ENCODE results near the gene OR10G4. TPM values are rescaled to one million over a fixed set of nuclear protein-coding genes. Genes with fewer than 3 reads are reported as not detected.

The OR10G4 gene
- total and polyA plus RNA-seq, 10 of the 15 experiments (the other 5 are each of a cell fraction or from before 2014, with no cell fraction given), result not detected

DNA sequence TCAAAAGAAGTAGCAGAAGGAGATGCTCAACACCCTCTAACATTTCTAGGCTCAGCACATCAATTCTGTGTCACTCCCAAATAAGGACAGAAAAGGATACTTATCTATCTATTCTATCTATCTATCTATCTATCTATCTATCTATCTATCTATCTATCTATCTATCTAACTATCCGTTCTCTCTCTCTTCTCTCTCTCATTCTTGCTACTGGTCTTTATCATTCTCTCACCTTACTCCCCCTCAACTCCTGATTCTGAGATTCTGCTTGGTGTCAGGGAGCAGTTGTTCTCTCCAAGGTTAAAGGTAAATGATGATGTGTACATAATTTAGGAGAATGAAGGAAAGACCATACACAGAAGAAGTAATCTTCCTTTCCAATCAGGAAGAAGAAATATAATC lies 17.7 kb upstream of the OR10G4 start, which contains the start of gene OR10G6:
OR10G6 (minus strand) TSS at position 43 of the 400 bp plus-strand sequence; CDS start at position 43, 0 bp downstream.
- H2AFZ ChIP-seq (ENCODE audit: control insufficient read depth, low read depth, low read length), result no peak within 1 kb of the TSS
- no peaks in the 10 kb centered on the region for H4K20me1 ChIP-seq (ENCODE audit: control insufficient read depth, insufficient read depth)
- no peak within 1 kb of the TSS for H3K4me3 ChIP-seq
- no peaks in the 10 kb centered on the region for H3K36me3 ChIP-seq (ENCODE audit: control insufficient read depth in 2 of 2, insufficient read depth in 2 of 2, low read length in 1 of 2)
- WGBS (ENCODE audit: insufficient coverage, insufficient replicate concordance, low lambda C conversion rate, missing lambda C conversion rate), result 0% methylated on average over 1 of the region's 1 CpG
- ATAC-seq (no peak), FAIRE-seq (no peak), DNase-seq (ENCODE audit: low read depth, low spot score) (no peak)
- H3K4me2 ChIP-seq (ENCODE audit: control insufficient read depth, insufficient read depth), result no peak within 1 kb of the TSS
- no peak within 1 kb of the TSS for H3K9ac ChIP-seq (ENCODE audit: control insufficient read depth, insufficient read depth, low read length)
- ChIA-PET CTCF (no interaction called here), POLR2A (no interaction called here), SMC1A (ENCODE audit: uncharacterized antibody, unreplicated experiment) (interaction anchor here (0.6 kb wide), 1 partner anchor 526 kb away, joined by 5 read pairs; no protein-coding TSS in a partner anchor), RAD21 (ENCODE audit: unreplicated experiment) (no interaction called here)
- H3K27ac ChIP-seq (ENCODE audit: control insufficient read depth, insufficient read depth), result no peak within 1 kb of the TSS
- no TSS peak for BruUV-seq (replicated peaks)
- no peaks in the 10 kb centered on the region for H3K79me2 ChIP-seq (ENCODE audit: control insufficient read depth, insufficient read depth, low read length)
- H3K27me3 ChIP-seq (replicated peaks in 1 of 2; ENCODE audit: control insufficient read depth in 2 of 2, insufficient read depth in 2 of 2, low read length in 1 of 2), result no peaks in the 10 kb centered on the region; a peak in 1 of 4 replicates
- TF ChIP-seq SP1 (IDR thresholded peaks at IDR 0.05; ENCODE audit: low read depth, low read length) (no peak), RUNX3 (IDR thresholded peaks at IDR 0.05; ENCODE audit: low read length) (no peak), ZBED1 (IDR thresholded peaks at IDR 0.05; ENCODE audit: borderline replicate concordance) (no peak), NFYB (IDR thresholded peaks at IDR 0.05; ENCODE audit: insufficient read depth, low read depth, low read length) (no peak), ETV6 (conservative IDR thresholded peaks at IDR 0.05 in 1 of 2, IDR thresholded peaks at IDR 0.05 in 1 of 2; ENCODE audit: borderline replicate concordance in 1 of 2, low read depth in 1 of 2) (no peak), KDM1A (IDR thresholded peaks at IDR 0.05; ENCODE audit: borderline replicate concordance) (no peak), TBL1XR1 (IDR thresholded peaks at IDR 0.05; ENCODE audit: low read depth, low read length) (no peak), HCFC1 (IDR thresholded peaks at IDR 0.05; ENCODE audit: low read length) (no peak), SMAD5 (IDR thresholded peaks at IDR 0.05; ENCODE audit: low read depth) (no peak), GATAD2B (conservative IDR thresholded peaks at IDR 0.05; ENCODE audit: low read depth) (no peak), FOXM1 (IDR thresholded peaks at IDR 0.05; ENCODE audit: low read depth, low read length) (no peak), FOXK2 (IDR thresholded peaks at IDR 0.05) (no peak)
- TF ChIP-seq, protein P1, sequence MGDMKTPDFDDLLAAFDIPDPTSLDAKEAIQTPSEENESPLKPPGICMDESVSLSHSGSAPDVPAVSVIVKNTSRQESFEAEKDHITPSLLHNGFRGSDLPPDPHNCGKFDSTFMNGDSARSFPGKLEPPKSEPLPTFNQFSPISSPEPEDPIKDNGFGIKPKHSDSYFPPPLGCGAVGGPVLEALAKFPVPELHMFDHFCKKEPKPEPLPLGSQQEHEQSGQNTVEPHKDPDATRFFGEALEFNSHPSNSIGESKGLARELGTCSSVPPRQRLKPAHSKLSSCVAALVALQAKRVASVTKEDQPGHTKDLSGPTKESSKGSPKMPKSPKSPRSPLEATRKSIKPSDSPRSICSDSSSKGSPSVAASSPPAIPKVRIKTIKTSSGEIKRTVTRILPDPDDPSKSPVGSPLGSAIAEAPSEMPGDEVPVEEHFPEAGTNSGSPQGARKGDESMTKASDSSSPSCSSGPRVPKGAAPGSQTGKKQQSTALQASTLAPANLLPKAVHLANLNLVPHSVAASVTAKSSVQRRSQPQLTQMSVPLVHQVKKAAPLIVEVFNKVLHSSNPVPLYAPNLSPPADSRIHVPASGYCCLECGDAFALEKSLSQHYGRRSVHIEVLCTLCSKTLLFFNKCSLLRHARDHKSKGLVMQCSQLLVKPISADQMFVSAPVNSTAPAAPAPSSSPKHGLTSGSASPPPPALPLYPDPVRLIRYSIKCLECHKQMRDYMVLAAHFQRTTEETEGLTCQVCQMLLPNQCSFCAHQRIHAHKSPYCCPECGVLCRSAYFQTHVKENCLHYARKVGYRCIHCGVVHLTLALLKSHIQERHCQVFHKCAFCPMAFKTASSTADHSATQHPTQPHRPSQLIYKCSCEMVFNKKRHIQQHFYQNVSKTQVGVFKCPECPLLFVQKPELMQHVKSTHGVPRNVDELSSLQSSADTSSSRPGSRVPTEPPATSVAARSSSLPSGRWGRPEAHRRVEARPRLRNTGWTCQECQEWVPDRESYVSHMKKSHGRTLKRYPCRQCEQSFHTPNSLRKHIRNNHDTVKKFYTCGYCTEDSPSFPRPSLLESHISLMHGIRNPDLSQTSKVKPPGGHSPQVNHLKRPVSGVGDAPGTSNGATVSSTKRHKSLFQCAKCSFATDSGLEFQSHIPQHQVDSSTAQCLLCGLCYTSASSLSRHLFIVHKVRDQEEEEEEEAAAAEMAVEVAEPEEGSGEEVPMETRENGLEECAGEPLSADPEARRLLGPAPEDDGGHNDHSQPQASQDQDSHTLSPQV (IDR thresholded peaks at IDR 0.05), result no peak
- TF ChIP-seq, protein P2, sequence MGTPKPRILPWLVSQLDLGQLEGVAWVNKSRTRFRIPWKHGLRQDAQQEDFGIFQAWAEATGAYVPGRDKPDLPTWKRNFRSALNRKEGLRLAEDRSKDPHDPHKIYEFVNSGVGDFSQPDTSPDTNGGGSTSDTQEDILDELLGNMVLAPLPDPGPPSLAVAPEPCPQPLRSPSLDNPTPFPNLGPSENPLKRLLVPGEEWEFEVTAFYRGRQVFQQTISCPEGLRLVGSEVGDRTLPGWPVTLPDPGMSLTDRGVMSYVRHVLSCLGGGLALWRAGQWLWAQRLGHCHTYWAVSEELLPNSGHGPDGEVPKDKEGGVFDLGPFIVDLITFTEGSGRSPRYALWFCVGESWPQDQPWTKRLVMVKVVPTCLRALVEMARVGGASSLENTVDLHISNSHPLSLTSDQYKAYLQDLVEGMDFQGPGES (IDR thresholded peaks at IDR 0.05), result no peak
- TF ChIP-seq, protein P3, sequence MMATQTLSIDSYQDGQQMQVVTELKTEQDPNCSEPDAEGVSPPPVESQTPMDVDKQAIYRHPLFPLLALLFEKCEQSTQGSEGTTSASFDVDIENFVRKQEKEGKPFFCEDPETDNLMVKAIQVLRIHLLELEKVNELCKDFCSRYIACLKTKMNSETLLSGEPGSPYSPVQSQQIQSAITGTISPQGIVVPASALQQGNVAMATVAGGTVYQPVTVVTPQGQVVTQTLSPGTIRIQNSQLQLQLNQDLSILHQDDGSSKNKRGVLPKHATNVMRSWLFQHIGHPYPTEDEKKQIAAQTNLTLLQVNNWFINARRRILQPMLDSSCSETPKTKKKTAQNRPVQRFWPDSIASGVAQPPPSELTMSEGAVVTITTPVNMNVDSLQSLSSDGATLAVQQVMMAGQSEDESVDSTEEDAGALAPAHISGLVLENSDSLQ (IDR thresholded peaks at IDR 0.05), result no peak
- TF ChIP-seq, protein P4, sequence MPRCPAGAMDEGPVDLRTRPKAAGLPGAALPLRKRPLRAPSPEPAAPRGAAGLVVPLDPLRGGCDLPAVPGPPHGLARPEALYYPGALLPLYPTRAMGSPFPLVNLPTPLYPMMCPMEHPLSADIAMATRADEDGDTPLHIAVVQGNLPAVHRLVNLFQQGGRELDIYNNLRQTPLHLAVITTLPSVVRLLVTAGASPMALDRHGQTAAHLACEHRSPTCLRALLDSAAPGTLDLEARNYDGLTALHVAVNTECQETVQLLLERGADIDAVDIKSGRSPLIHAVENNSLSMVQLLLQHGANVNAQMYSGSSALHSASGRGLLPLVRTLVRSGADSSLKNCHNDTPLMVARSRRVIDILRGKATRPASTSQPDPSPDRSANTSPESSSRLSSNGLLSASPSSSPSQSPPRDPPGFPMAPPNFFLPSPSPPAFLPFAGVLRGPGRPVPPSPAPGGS (IDR thresholded peaks at IDR 0.05; ENCODE audit: borderline replicate concordance, insufficient read depth, low read depth, low read length, poor library complexity, severe bottlenecking), result no peak
- intact Hi-C loops (cut with micrococcal nuclease; ENCODE audit: unreplicated experiment) (no loop called here), in situ Hi-C loops (cut with MboI) (no loop called here)
- H3K4me1 ChIP-seq (ENCODE audit: control insufficient read depth, insufficient read depth, low read length), result no peaks in the 10 kb centered on the region
- H3K9me3 ChIP-seq (replicated peaks; ENCODE audit: control insufficient read depth, insufficient read depth, low read length), result no peaks in the 10 kb centered on the region
